GM12878 (cell line): ENCODE data around the gene SPI1. TPM values are rescaled to one million over a fixed set of nuclear protein-coding genes. Genes with fewer than 3 reads are reported as not detected.

Experiments used
- ATAC-seq: fragments of 200-7000 bp; cut with Tn5 transposase; 3 replicates; pipeline ENCODE4 v1.9.1; 2020; ENCODE audit warnings: mild to moderate bottlenecking, moderate library complexity
- BruUV-seq: library from RNA; stranded (reverse); fragments of 400-500 nt; replicated peaks from 2 replicates; lab custom pipeline; 2021; lab: Mats Ljungman, UMichigan
- CTCF ChIA-PET: fragments of 300-600 bp; sonication (Branson Sonifier 250); formaldehyde crosslinking; extraction: SDS; loops from one replicate; lab custom pipeline; 2021; ENCODE audit warnings: inconsistent platforms; lab: Yijun Ruan, JAX
- POLR2A ChIA-PET: fragments of 350-600 bp; formaldehyde crosslinking; extraction: SDS; loops from one replicate; lab custom pipeline; 2021; ENCODE audit warnings: inconsistent platforms; lab: Charles Lee
- RAD21 ChIA-PET: fragments of 300-600 bp; sonication (Branson Sonifier 250); formaldehyde crosslinking; loops from one replicate; lab custom pipeline; 2023; ENCODE audit warnings: antibody characterized with exemption; ENCODE audit not compliant: unreplicated experiment; lab: Charles Lee
- SMC1A ChIA-PET: fragments of 300-600 bp; sonication (Branson Sonifier 250); formaldehyde crosslinking; loops from one replicate; lab custom pipeline; 2023; ENCODE audit not compliant: unreplicated experiment, uncharacterized antibody; lab: Charles Lee
- DNase-seq: peaks from one replicate; pipeline ENCODE4 v3.0.0-alpha.2; 2011; ENCODE audit warnings: low read depth, low spot score
- FAIRE-seq: peaks from 3 replicates; lab custom pipeline; 2011; peaks lifted over from hg19 to GRCh38; lab: Jason Lieb, UNC
- H2AFZ ChIP-seq: 2 replicates; pipeline ENCODE4 v1.6.0; 2011; ENCODE audit warnings: low read depth, low read length, control low read depth; ENCODE audit not compliant: control insufficient read depth
- H3K27ac ChIP-seq: 2 replicates; pipeline ENCODE4 v1.5.1; 2011; ENCODE audit warnings: control low read depth; ENCODE audit not compliant: control insufficient read depth, insufficient read depth
- H3K27me3 ChIP-seq, 2 experiments: replicated peaks in 1 of 2; 2 replicates each; pipeline versions ENCODE4 v1.6.0 to v1.6.1; 2011; ENCODE audit warnings: low read length in 1 of 2; ENCODE audit not compliant: control insufficient read depth in 2 of 2, insufficient read depth in 2 of 2
- H3K36me3 ChIP-seq, 2 experiments: 2 replicates each; pipeline ENCODE4 v1.5.1; 2011; ENCODE audit warnings: low read length in 1 of 2; ENCODE audit not compliant: control insufficient read depth in 2 of 2, insufficient read depth in 2 of 2
- H3K4me1 ChIP-seq: 2 replicates; pipeline ENCODE4 v1.6.1; 2011; ENCODE audit warnings: mild to moderate bottlenecking, low read length, moderate library complexity, mixed read lengths; ENCODE audit not compliant: control insufficient read depth, insufficient read depth
- H3K4me2 ChIP-seq: 2 replicates; pipeline ENCODE4 v1.6.0; 2011; ENCODE audit warnings: control low read depth; ENCODE audit not compliant: control insufficient read depth, insufficient read depth
- H3K4me3 ChIP-seq: fragments of 200-600 bp; sonication (generic); 2 replicates; pipeline ENCODE4 v1.5.1; 2016
- H3K79me2 ChIP-seq: 2 replicates; pipeline ENCODE4 v1.6.0; 2011; ENCODE audit warnings: low read length; ENCODE audit not compliant: control insufficient read depth, insufficient read depth
- H3K9ac ChIP-seq: 2 replicates; pipeline ENCODE4 v1.8.0; 2011; ENCODE audit warnings: low read length, control low read depth, mixed read lengths; ENCODE audit not compliant: control insufficient read depth, insufficient read depth
- H3K9me3 ChIP-seq: replicated peaks from 3 replicates; pipeline ENCODE4 v1.5.1; 2011; ENCODE audit warnings: mild to moderate bottlenecking, low read length; ENCODE audit not compliant: control insufficient read depth, insufficient read depth
- H4K20me1 ChIP-seq: 2 replicates; pipeline ENCODE4 v1.6.0; 2011; ENCODE audit not compliant: control insufficient read depth, insufficient read depth
- ESRRA ChIP-seq: IDR thresholded peaks from 2 replicates; pipeline ENCODE4 v1.6.1; 2012; ENCODE audit warnings: mild to moderate bottlenecking, low read length, improper control_type of control experiment
- GABPA ChIP-seq: IDR thresholded peaks from 2 replicates; pipeline ENCODE4 v1.6.1; 2014; ENCODE audit warnings: antibody characterized with exemption, low read depth, mild to moderate bottlenecking, inconsistent platforms
- HCFC1 ChIP-seq: fragments of 150-350 bp; IDR thresholded peaks from 2 replicates; pipeline ENCODE4 v1.6.1; 2014; ENCODE audit warnings: low read length
- HDAC2 ChIP-seq: fragments of 200-600 bp; sonication (generic); IDR thresholded peaks from 2 replicates; pipeline ENCODE4 v1.6.1; 2017
- MXI1 ChIP-seq: fragments of 150-350 bp; IDR thresholded peaks from 2 replicates; pipeline ENCODE4 v1.6.1; 2011; ENCODE audit warnings: low read depth, mild to moderate bottlenecking, inconsistent platforms, low read length, improper control_type of control experiment
- POLR2AphosphoS5 ChIP-seq: IDR thresholded peaks from 2 replicates; pipeline ENCODE4 v1.6.1; 2011; ENCODE audit warnings: mild to moderate bottlenecking, low read length, inconsistent platforms
- SIX5 ChIP-seq: IDR thresholded peaks from 2 replicates; pipeline ENCODE4 v1.6.1; 2011; ENCODE audit warnings: mild to moderate bottlenecking, low read depth, low read length, moderate library complexity; ENCODE audit not compliant: severe bottlenecking
- SREBF1 ChIP-seq: IDR thresholded peaks from 2 replicates; pipeline ENCODE4 v1.6.1; 2012; ENCODE audit warnings: mild to moderate bottlenecking, low read length
- ZNF622 ChIP-seq: fragments of 450-650 bp; IDR thresholded peaks from 2 replicates; pipeline ENCODE4 v1.6.1; 2017; ENCODE audit warnings: mild to moderate bottlenecking, inconsistent platforms
- WGBS: methylation state at CpG from one replicate; pipeline ENCODE4 v1.1.6; 2016; ENCODE audit warnings: low lambda C conversion rate; ENCODE audit not compliant: insufficient replicate concordance, insufficient coverage; ENCODE audit errors: missing lambda C conversion rate; 5-methylcytosine and 5-hydroxymethylcytosine counted together
- in situ Hi-C: fragments of 300-500 bp; cut with MboI; formaldehyde crosslinking; loops from 9 replicates; pipeline ENCODE4 v1.14.3; 2018; ENCODE audit warnings: mixed read lengths
- intact Hi-C: fragments of 100-400 bp; cut with micrococcal nuclease; formaldehyde crosslinking; loops from one replicate; pipeline ENCODE4 v1.14.2; 2022; ENCODE audit not compliant: unreplicated experiment
- polyA plus RNA-seq, 11 experiments: library from polyadenylated mRNA; depleted of rRNA in 4 of 11; unstranded in 6 of 11; stranded (reverse) in 5 of 11; fragments of >200 nt; fragmentation: Nextera tagmentation in 4 of 11; fragmentation: Illumina TruSeq in 1 of 11; extraction: Ambion mirVana in 4 of 11; extraction: Trizol in 1 of 11; gene quantifications; 1 replicate in 1 of 11; 2 replicates in 10 of 11; pipeline versions ENCODE4 v1.2.1 to v1.2.3, GENCODE V29; 2011 to 2016; ENCODE audit warnings: inconsistent platforms in 2 of 11, missing spikeins in 2 of 11, low read depth in 1 of 11
- total RNA-seq, 4 experiments: library from RNA; depleted of rRNA in 3 of 4; stranded (reverse); fragments of >200 nt in 3 of 4; fragmentation: Illumina TruSeq in 1 of 4; extraction: Trizol in 1 of 4; gene quantifications; 2 replicates each; pipeline versions ENCODE4 v1.2.1 to v1.2.3, GENCODE V29; 2013 to 2021
- TF ChIP-seq, protein P1 (sequence below): fragments of 450-650 bp; IDR thresholded peaks from 2 replicates; pipeline ENCODE4 v1.6.1; 2017; ENCODE audit warnings: mild to moderate bottlenecking, low read depth, inconsistent platforms; ENCODE audit not compliant: poor library complexity, severe bottlenecking
- TF ChIP-seq, protein P2 (sequence below): fragments of 150-350 bp; IDR thresholded peaks from 2 replicates; pipeline ENCODE4 v1.6.1; 2016; ENCODE audit warnings: low read depth, low read length

Gene SPI1
- total and polyA plus RNA-seq, 10 of the 15 experiments (the other 5 are each of a cell fraction or from before 2014, with no cell fraction given): 0.05 to 31.1 (median 9.7) TPM

DNA sequence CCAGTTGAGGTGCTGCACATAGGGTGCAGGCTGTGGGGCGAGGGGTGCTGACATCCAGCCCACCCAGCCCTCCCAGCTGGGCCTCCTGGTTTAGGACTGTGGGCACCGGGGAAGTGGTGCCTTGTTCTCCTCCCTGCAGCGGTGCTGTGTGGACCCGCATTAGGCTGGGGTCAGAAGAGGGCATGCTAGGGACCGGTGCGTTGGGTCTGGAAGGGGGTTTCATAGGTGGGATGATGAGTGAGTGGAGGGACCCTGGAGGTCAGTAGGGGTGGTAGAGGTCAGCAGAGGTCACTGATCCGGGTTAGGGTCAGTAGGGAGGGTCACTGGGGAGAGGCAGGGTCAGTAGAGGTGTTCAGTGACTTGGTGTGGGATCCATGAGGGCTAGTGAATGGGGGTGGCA lies 19.2 kb downstream of the SPI1 start (continued):
- TF ChIP-seq SREBF1 (no peak), ZNF622 (no peak)

DNA sequence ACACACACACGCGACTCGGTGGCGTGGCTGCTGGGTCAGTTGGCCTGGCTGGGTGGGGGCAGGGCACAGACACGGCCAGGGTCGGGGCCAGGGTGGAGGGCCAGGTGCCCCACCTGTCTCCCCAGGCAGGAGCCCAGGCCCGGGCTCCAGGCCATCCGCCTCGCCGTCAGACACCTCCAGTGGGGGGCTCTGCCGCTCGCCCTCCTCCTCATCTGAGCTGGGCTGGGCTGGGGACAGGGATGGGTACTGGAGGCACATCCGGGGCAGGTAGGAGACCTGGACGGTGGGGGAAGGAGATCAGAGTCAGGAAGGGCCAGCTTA lies 19.7 kb downstream of the SPI1 start:
- no peaks in the 10 kb centered on the region for H3K4me1 ChIP-seq
- WGBS: 94% methylated on average over 14 of the region's 14 CpGs
- intact Hi-C loops (no loop called here), in situ Hi-C loops (no loop called here)
- ChIA-PET RAD21 (no interaction called here), CTCF (no interaction called here), SMC1A (no interaction called here), POLR2A (no interaction called here)
- H3K9ac ChIP-seq: no peak overlapping the region
- peaks cover 3% of the 10 kb centered on the region in 2 experiments; a peak in 3 of 4 replicates for H3K36me3 ChIP-seq
- no peak overlapping the region for H3K4me2 ChIP-seq
- H3K4me3 ChIP-seq: no peak overlapping the region
- H2AFZ ChIP-seq: no peak overlapping the region
- no peaks in the 10 kb centered on the region; the same call in 2 of the 3 replicates for H3K9me3 ChIP-seq
- no peak for DNase-seq
- no peak for FAIRE-seq
- no peak for TF ChIP-seq HCFC1
- TF ChIP-seq SIX5: no peak
- TF ChIP-seq HDAC2: no peak
- no peak for TF ChIP-seq ESRRA
- TF ChIP-seq POLR2AphosphoS5: no peak
- TF ChIP-seq, protein P1, sequence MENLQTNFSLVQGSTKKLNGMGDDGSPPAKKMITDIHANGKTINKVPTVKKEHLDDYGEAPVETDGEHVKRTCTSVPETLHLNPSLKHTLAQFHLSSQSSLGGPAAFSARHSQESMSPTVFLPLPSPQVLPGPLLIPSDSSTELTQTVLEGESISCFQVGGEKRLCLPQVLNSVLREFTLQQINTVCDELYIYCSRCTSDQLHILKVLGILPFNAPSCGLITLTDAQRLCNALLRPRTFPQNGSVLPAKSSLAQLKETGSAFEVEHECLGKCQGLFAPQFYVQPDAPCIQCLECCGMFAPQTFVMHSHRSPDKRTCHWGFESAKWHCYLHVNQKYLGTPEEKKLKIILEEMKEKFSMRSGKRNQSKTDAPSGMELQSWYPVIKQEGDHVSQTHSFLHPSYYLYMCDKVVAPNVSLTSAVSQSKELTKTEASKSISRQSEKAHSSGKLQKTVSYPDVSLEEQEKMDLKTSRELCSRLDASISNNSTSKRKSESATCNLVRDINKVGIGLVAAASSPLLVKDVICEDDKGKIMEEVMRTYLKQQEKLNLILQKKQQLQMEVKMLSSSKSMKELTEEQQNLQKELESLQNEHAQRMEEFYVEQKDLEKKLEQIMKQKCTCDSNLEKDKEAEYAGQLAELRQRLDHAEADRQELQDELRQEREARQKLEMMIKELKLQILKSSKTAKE: no peak
- TF ChIP-seq GABPA: no peak
- TF ChIP-seq MXI1: no peak
- TF ChIP-seq, protein P2, sequence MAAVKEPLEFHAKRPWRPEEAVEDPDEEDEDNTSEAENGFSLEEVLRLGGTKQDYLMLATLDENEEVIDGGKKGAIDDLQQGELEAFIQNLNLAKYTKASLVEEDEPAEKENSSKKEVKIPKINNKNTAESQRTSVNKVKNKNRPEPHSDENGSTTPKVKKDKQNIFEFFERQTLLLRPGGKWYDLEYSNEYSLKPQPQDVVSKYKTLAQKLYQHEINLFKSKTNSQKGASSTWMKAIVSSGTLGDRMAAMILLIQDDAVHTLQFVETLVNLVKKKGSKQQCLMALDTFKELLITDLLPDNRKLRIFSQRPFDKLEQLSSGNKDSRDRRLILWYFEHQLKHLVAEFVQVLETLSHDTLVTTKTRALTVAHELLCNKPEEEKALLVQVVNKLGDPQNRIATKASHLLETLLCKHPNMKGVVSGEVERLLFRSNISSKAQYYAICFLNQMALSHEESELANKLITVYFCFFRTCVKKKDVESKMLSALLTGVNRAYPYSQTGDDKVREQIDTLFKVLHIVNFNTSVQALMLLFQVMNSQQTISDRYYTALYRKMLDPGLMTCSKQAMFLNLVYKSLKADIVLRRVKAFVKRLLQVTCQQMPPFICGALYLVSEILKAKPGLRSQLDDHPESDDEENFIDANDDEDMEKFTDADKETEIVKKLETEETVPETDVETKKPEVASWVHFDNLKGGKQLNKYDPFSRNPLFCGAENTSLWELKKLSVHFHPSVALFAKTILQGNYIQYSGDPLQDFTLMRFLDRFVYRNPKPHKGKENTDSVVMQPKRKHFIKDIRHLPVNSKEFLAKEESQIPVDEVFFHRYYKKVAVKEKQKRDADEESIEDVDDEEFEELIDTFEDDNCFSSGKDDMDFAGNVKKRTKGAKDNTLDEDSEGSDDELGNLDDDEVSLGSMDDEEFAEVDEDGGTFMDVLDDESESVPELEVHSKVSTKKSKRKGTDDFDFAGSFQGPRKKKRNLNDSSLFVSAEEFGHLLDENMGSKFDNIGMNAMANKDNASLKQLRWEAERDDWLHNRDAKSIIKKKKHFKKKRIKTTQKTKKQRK: no peak
- no peak overlapping the region for H3K27ac ChIP-seq
- no peaks in the 10 kb centered on the region for H4K20me1 ChIP-seq
- ATAC-seq: no peak
- BruUV-seq: no TSS peak
- H3K79me2 ChIP-seq: no peaks in the 10 kb centered on the region; the same call in 1 of the 2 replicates
- no peaks in the 10 kb centered on the region for H3K27me3 ChIP-seq
